ENCODE data around the gene ADRA2B.
"Not testable (repeated sequence)": the region's sequence is repeated elsewhere in the genome, so short reads cannot be mapped to it uniquely, and the experiment has no call there.

- TF ChIP-seq, protein P1, sequence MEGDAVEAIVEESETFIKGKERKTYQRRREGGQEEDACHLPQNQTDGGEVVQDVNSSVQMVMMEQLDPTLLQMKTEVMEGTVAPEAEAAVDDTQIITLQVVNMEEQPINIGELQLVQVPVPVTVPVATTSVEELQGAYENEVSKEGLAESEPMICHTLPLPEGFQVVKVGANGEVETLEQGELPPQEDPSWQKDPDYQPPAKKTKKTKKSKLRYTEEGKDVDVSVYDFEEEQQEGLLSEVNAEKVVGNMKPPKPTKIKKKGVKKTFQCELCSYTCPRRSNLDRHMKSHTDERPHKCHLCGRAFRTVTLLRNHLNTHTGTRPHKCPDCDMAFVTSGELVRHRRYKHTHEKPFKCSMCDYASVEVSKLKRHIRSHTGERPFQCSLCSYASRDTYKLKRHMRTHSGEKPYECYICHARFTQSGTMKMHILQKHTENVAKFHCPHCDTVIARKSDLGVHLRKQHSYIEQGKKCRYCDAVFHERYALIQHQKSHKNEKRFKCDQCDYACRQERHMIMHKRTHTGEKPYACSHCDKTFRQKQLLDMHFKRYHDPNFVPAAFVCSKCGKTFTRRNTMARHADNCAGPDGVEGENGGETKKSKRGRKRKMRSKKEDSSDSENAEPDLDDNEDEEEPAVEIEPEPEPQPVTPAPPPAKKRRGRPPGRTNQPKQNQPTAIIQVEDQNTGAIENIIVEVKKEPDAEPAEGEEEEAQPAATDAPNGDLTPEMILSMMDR (IDR thresholded peaks at IDR 0.05; ENCODE audit: poor library complexity), result not testable (repeated sequence)
- TF ChIP-seq EZH2 (IDR thresholded peaks at IDR 0.05; ENCODE audit: borderline replicate concordance); EZH2phosphoT487 (IDR thresholded peaks at IDR 0.05; ENCODE audit: low read depth, severe bottlenecking, unreplicated experiment): not testable (repeated sequence)
Observed at GRCh38 chr2:96084858-96085518, 31.4 kb downstream of the ADRA2B start.
